Prostate gland (tissue), 2 donors: ENCODE data around the gene RGS7.

ENCODE experiments used
- POLR2A ChIP-seq: fragments of 450-650 bp; IDR thresholded peaks from one replicate; pipeline ENCODE4 v1.6.1; 2016; ENCODE audit warnings: antibody characterized with exemption, mild to moderate bottlenecking
- POLR2AphosphoS5 ChIP-seq: sonication (generic); formaldehyde crosslinking; IDR thresholded peaks from one replicate; pipeline ENCODE4 v1.6.1; 2017; ENCODE audit warnings: antibody characterized with exemption
- TF ChIP-seq, protein P1 (sequence below), 4 experiments: fragments of 200-600 bp in 2 of 4; fragments of 450-650 bp in 2 of 4; sonication (generic) in 2 of 4; IDR thresholded peaks; 1 replicate in 3 of 4; 2 replicates in 1 of 4; pipeline ENCODE4 v1.5.1; 2016 to 2019; ENCODE audit warnings: antibody characterized with exemption in 4 of 4, mild to moderate bottlenecking in 2 of 4, moderate library complexity in 2 of 4

GRCh38 chr1:240876071-240876470 lies 480.9 kb downstream of the RGS7 start:
- TF ChIP-seq POLR2A: no peak
- TF ChIP-seq, protein P1, sequence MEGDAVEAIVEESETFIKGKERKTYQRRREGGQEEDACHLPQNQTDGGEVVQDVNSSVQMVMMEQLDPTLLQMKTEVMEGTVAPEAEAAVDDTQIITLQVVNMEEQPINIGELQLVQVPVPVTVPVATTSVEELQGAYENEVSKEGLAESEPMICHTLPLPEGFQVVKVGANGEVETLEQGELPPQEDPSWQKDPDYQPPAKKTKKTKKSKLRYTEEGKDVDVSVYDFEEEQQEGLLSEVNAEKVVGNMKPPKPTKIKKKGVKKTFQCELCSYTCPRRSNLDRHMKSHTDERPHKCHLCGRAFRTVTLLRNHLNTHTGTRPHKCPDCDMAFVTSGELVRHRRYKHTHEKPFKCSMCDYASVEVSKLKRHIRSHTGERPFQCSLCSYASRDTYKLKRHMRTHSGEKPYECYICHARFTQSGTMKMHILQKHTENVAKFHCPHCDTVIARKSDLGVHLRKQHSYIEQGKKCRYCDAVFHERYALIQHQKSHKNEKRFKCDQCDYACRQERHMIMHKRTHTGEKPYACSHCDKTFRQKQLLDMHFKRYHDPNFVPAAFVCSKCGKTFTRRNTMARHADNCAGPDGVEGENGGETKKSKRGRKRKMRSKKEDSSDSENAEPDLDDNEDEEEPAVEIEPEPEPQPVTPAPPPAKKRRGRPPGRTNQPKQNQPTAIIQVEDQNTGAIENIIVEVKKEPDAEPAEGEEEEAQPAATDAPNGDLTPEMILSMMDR (IDR thresholded peaks at IDR 0.05): no peak
- TF ChIP-seq POLR2AphosphoS5: no peak
